Measurements from ENCODE around the gene STARD3. TPM values are rescaled to one million over a fixed set of nuclear protein-coding genes. Genes with fewer than 3 reads are reported as not detected.

Gene STARD3
- total and polyA plus RNA-seq, 2 donors (not counting 3 experiments of a cell fraction or from before 2014, with no cell fraction given) = 51.0 to 75.7 TPM

- Histone ChIP-seq H3K9me3 (replicated peaks; ENCODE audit: control insufficient read depth, insufficient read depth, low read length) (no peaks in the 10 kb centered on the region), H3K79me2 (ENCODE audit: control insufficient read depth, insufficient read depth, low read length) (no peaks in the 10 kb centered on the region), H3K9ac (replicated peaks; ENCODE audit: extremely low read depth, insufficient read depth, low read length) (no peak overlapping the region), H3K27me3 (ENCODE audit: control insufficient read depth in 2 of 2, insufficient read depth in 2 of 2, low read length in 2 of 2) (peaks cover 4 to 10% of the 10 kb centered on the region in 2 experiments), H3K9me1 (replicated peaks; ENCODE audit: control insufficient read depth, extremely low read depth, insufficient read depth, low read length) (no peaks in the 10 kb centered on the region), H4K20me1 (replicated peaks; ENCODE audit: control insufficient read depth, extremely low read depth, insufficient read depth, low read length) (no peaks in the 10 kb centered on the region), H2AFZ (ENCODE audit: low read depth, low read length) (no peak overlapping the region), H3K27ac (ENCODE audit: insufficient read depth, low read depth, low read length) (no peak overlapping the region), H3K4me1 (ENCODE audit: control insufficient read depth, extremely low read depth, insufficient read depth, low read length) (peaks cover 16% of the 10 kb centered on the region), H3K4me2 (ENCODE audit: insufficient read depth, low read length) (no peak overlapping the region), H3K36me3 (ENCODE audit: control insufficient read depth in 2 of 2, extremely low read depth in 1 of 2, insufficient read depth in 2 of 2, low read length in 2 of 2) (peaks cover 0 to 2% of the 10 kb centered on the region in 2 experiments), H3K4me3 (replicated peaks in 1 of 3; ENCODE audit: insufficient read depth in 1 of 3, low read depth in 1 of 3, low read length in 3 of 3) (no peak overlapping the region)
- dilution Hi-C loops (cut with MboI; ENCODE audit: extremely low pct_ligation_motif_present, low sequenced_read_pairs) (no loop called here), intact Hi-C loops (cut with micrococcal nuclease) (no loop called here)
- CTCF ChIA-PET = interaction anchor here (0.9 to 1.4 kb wide), 4 partner anchors 8 to 42 kb away, joined by 3 to 5 read pairs (median 4); no protein-coding TSS in a partner anchor
- FAIRE-seq = no peak
- TF ChIP-seq MYC (IDR thresholded peaks at IDR 0.05; ENCODE audit: low read depth, low read length) (no peak), GATA2 (IDR thresholded peaks at IDR 0.05; ENCODE audit: insufficient read depth, insufficient read length, low read depth, low read length) (no peak), POLR2AphosphoS5 (IDR thresholded peaks at IDR 0.05; ENCODE audit: insufficient read depth, low read depth, low read length) (no peak)
- POLR2A ChIA-PET = no interaction called here
- DNase-seq (ENCODE audit: low read depth, low spot score) = no peak
- BruUV-seq (replicated peaks) = no TSS peak
Measured at GRCh38 chr17:39663340-39663687, 26.4 kb downstream of the STARD3 start.

- no peaks in the 10 kb centered on the region for H3K9me3 ChIP-seq (replicated peaks; ENCODE audit: control insufficient read depth, insufficient read depth, low read length)
- H3K4me1 ChIP-seq (ENCODE audit: control insufficient read depth, extremely low read depth, insufficient read depth, low read length) = peaks cover 13% of the 10 kb centered on the region
- TF ChIP-seq POLR2AphosphoS5 (IDR thresholded peaks at IDR 0.05; ENCODE audit: insufficient read depth, low read depth, low read length) (no peak), EZH2 (IDR thresholded peaks at IDR 0.05; ENCODE audit: borderline replicate concordance, low read depth, low read length, severe bottlenecking) (no peak), CTCF (IDR thresholded peaks at IDR 0.05; ENCODE audit: extremely low read depth in 1 of 2, insufficient read depth in 1 of 2, low read depth in 1 of 2, low read length in 2 of 2) (no peak), GATA2 (IDR thresholded peaks at IDR 0.05; ENCODE audit: insufficient read depth, insufficient read length, low read depth, low read length) (no peak), FOS (IDR thresholded peaks at IDR 0.05; ENCODE audit: borderline replicate concordance, insufficient read depth, low read length) (no peak), JUN (IDR thresholded peaks at IDR 0.05; ENCODE audit: borderline replicate concordance, insufficient read depth, insufficient read length, low read depth) (no peak), MYC (IDR thresholded peaks at IDR 0.05; ENCODE audit: low read depth, low read length) (no peak), POLR2A (IDR thresholded peaks at IDR 0.05; ENCODE audit: low read depth, low read length) (no peak), MAX (IDR thresholded peaks at IDR 0.05; ENCODE audit: insufficient read depth, insufficient read length) (no peak)
- no peaks in the 10 kb centered on the region for H3K9me1 ChIP-seq (replicated peaks; ENCODE audit: control insufficient read depth, extremely low read depth, insufficient read depth, low read length)
- dilution Hi-C loops (cut with MboI; ENCODE audit: extremely low pct_ligation_motif_present, low sequenced_read_pairs) = no loop called here
- H3K79me2 ChIP-seq (ENCODE audit: control insufficient read depth, insufficient read depth, low read length) = no peaks in the 10 kb centered on the region
- DNase-seq (ENCODE audit: low read depth, low spot score) = no peak
- no peak overlapping the region for H3K9ac ChIP-seq (replicated peaks; ENCODE audit: extremely low read depth, insufficient read depth, low read length)
- intact Hi-C loops (cut with micrococcal nuclease) = no loop called here
- BruUV-seq (replicated peaks) = no TSS peak
- H3K27me3 ChIP-seq (ENCODE audit: control insufficient read depth in 2 of 2, insufficient read depth in 2 of 2, low read length in 2 of 2) = peaks cover 4 to 10% of the 10 kb centered on the region in 2 experiments
- H3K36me3 ChIP-seq (ENCODE audit: control insufficient read depth in 2 of 2, extremely low read depth in 1 of 2, insufficient read depth in 2 of 2, low read length in 2 of 2) = peaks cover 0 to 2% of the 10 kb centered on the region in 2 experiments
- FAIRE-seq = no peak
- no peak overlapping the region for H3K27ac ChIP-seq (ENCODE audit: insufficient read depth, low read depth, low read length)
- no peak overlapping the region for H3K4me3 ChIP-seq (replicated peaks in 1 of 3; ENCODE audit: insufficient read depth in 1 of 3, low read depth in 1 of 3, low read length in 3 of 3)
- POLR2A ChIA-PET = no interaction called here
- no peak overlapping the region for H2AFZ ChIP-seq (ENCODE audit: low read depth, low read length)
- CTCF ChIA-PET = interaction anchor here (0.9 to 1.4 kb wide), 4 partner anchors 9 to 42 kb away, joined by 3 to 5 read pairs (median 4); no protein-coding TSS in a partner anchor
- H4K20me1 ChIP-seq (replicated peaks; ENCODE audit: control insufficient read depth, extremely low read depth, insufficient read depth, low read length) = no peaks in the 10 kb centered on the region
- H3K4me2 ChIP-seq (ENCODE audit: insufficient read depth, low read length) = no peak overlapping the region
Measured at GRCh38 chr17:39663688-39664580, 27.0 kb downstream of the STARD3 start.

Data from endothelial cell of umbilical vein (primary cell).